Vagina (tissue), 2 donors: ENCODE results near the gene CREM.

Experiments used
- POLR2A ChIP-seq, 2 donors: fragments of 450-650 bp; IDR thresholded peaks; one replicate each; pipeline ENCODE4 v1.6.1; 2017; ENCODE audit warnings: antibody characterized with exemption in 2 of 2, mild to moderate bottlenecking in 2 of 2, moderate library complexity in 2 of 2
- POLR2AphosphoS5 ChIP-seq, 2 donors: sonication (generic); formaldehyde crosslinking; IDR thresholded peaks; one replicate each; pipeline ENCODE4 v1.9.0; 2017; ENCODE audit warnings: antibody characterized with exemption in 2 of 2, mild to moderate bottlenecking in 2 of 2, low read depth in 1 of 2; ENCODE audit not compliant: insufficient read depth in 1 of 2
- TF ChIP-seq, protein P1 (sequence below), 3 experiments: fragments of 450-650 bp in 2 of 3; fragments of 200-600 bp in 1 of 3; sonication (generic) in 1 of 3; IDR thresholded peaks; one replicate each; pipeline ENCODE4 v1.5.1; 2017 to 2019; ENCODE audit warnings: antibody characterized with exemption in 3 of 3, mild to moderate bottlenecking in 2 of 3, moderate library complexity in 2 of 3

DNA sequence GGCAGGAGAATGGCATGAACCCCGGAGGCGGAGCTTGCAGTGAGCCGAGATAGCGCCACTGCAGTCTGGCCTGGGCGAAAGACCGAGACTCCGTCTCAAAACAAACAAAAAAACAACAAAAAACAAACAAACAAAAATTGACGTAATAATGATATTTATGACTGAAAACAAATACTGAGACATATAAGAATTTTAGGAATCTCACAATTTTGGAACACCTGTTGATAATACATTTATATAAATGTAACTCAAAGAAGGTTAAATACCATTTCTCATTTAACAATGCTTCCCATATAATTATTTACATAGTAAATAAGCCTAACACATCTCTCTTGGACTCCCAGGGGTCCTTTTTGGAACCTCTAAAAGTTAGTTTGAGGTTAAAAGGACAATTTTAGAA is 107.4 kb downstream of the CREM start:
- TF ChIP-seq, protein P1, sequence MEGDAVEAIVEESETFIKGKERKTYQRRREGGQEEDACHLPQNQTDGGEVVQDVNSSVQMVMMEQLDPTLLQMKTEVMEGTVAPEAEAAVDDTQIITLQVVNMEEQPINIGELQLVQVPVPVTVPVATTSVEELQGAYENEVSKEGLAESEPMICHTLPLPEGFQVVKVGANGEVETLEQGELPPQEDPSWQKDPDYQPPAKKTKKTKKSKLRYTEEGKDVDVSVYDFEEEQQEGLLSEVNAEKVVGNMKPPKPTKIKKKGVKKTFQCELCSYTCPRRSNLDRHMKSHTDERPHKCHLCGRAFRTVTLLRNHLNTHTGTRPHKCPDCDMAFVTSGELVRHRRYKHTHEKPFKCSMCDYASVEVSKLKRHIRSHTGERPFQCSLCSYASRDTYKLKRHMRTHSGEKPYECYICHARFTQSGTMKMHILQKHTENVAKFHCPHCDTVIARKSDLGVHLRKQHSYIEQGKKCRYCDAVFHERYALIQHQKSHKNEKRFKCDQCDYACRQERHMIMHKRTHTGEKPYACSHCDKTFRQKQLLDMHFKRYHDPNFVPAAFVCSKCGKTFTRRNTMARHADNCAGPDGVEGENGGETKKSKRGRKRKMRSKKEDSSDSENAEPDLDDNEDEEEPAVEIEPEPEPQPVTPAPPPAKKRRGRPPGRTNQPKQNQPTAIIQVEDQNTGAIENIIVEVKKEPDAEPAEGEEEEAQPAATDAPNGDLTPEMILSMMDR (IDR thresholded peaks at IDR 0.05), result no peak
- TF ChIP-seq POLR2A (IDR thresholded peaks at IDR 0.05), result no peak
- TF ChIP-seq POLR2AphosphoS5 (IDR thresholded peaks at IDR 0.05; ENCODE audit: insufficient read depth in 1 of 2, low read depth in 1 of 2), result no peak
